ENCODE results near the gene SVOP.
A peak's percentile ranks its signal among the peaks of the same experiment; 100 is the strongest.
"Not testable (repeated sequence)": the region's sequence is repeated elsewhere in the genome, so short reads cannot be mapped to it uniquely, and the experiment has no call there.

SVOP gene

GRCh38 chr12:108859141-108859922, 161.5 kb downstream of the SVOP start:
- not testable (repeated sequence) for H3K27me3 ChIP-seq (ENCODE audit: control insufficient read depth, insufficient read depth, low read length, poor library complexity, severe bottlenecking); H3K4me3 ChIP-seq (ENCODE audit: insufficient read depth, low read depth, low read length); H3K36me3 ChIP-seq (ENCODE audit: control insufficient read depth, insufficient read depth, low read length); H3K27ac ChIP-seq (ENCODE audit: insufficient read depth, low read depth, low read length, poor library complexity, severe bottlenecking); H3K9me3 ChIP-seq (ENCODE audit: control insufficient read depth, low read length)
- peaks cover 21% of the 10 kb centered on the region for H3K4me1 ChIP-seq (ENCODE audit: control insufficient read depth, insufficient read depth, low read length)
- 73 to 79% methylated on average over 6 of the region's 6 CpGs for WGBS, 2 experiments

- Histone ChIP-seq H3K27me3 (ENCODE audit: control insufficient read depth, insufficient read depth, low read length, poor library complexity, severe bottlenecking) (peaks cover 3% of the 10 kb centered on the region), H3K36me3 (ENCODE audit: control insufficient read depth, insufficient read depth, low read length) (no peaks in the 10 kb centered on the region), H3K4me3 (ENCODE audit: insufficient read depth, low read depth, low read length) (peak overlapping the region; percentile 45), H3K27ac (ENCODE audit: insufficient read depth, low read depth, low read length, poor library complexity, severe bottlenecking) (no peak overlapping the region), H3K9me3 (ENCODE audit: control insufficient read depth, low read length) (peaks cover 2% of the 10 kb centered on the region), H3K4me1 (ENCODE audit: control insufficient read depth, insufficient read depth, low read length) (peaks cover 21% of the 10 kb centered on the region)
- 14 to 15% methylated on average over 18 of the region's 18 CpGs for WGBS, 2 experiments
Measured at GRCh38 chr12:108858311-108859074, 162.4 kb downstream of the SVOP start.

Data from ectodermal cell (in vitro differentiated cells).